Ascending aorta (tissue), 2 donors: ENCODE data around the gene D2HGDH. TPM values are rescaled to one million over a fixed set of nuclear protein-coding genes. Genes with fewer than 3 reads are reported as not detected.
A peak's percentile ranks its signal among the peaks of the same experiment; 100 is the strongest.

Source experiments
- DNase-seq, 2 donors: peaks; one replicate each; pipeline ENCODE4 v3.0.0-alpha.2; 2019; ENCODE audit warnings: low spot score in 2 of 2
- H3K27ac ChIP-seq, 2 donors: fragments of 200-600 bp; sonication (generic); one replicate each; pipeline ENCODE4 v1.5.1; 2016 to 2017; ENCODE audit warnings: mild to moderate bottlenecking in 1 of 2
- H3K27me3 ChIP-seq: fragments of 200-600 bp; sonication (generic); one replicate; pipeline ENCODE4 v1.5.1; 2017
- H3K36me3 ChIP-seq, 2 donors: fragments of 200-600 bp; sonication (generic); one replicate each; pipeline ENCODE4 v1.5.1; 2016
- H3K4me1 ChIP-seq, 2 donors: fragments of 200-600 bp; sonication (generic); one replicate each; pipeline ENCODE4 v1.5.1; 2016 to 2017; ENCODE audit warnings: mild to moderate bottlenecking in 1 of 2
- H3K4me3 ChIP-seq, 2 donors: fragments of 200-600 bp; sonication (generic); one replicate each; pipeline ENCODE4 v1.5.1; 2016 to 2017; ENCODE audit warnings: mild to moderate bottlenecking in 1 of 2
- H3K9me3 ChIP-seq, 2 donors: fragments of 200-600 bp; sonication (generic); one replicate each; pipeline ENCODE4 v1.5.1; 2016
- CTCF ChIP-seq, 3 experiments: fragments of 200-600 bp in 2 of 3; fragments of 450-650 bp in 1 of 3; sonication (generic) in 2 of 3; IDR thresholded peaks; one replicate each; pipeline ENCODE4 v1.5.1; 2016 to 2019; ENCODE audit warnings: antibody characterized with exemption in 3 of 3, mild to moderate bottlenecking in 1 of 3, moderate library complexity in 1 of 3
- intact Hi-C: fragments of 100-400 bp; cut with DNase I; formaldehyde crosslinking; loops from one replicate; pipeline ENCODE4 v1.15.1; 2023
- total RNA-seq: library from RNA; depleted of rRNA; stranded (reverse); fragments of >200 nt; gene quantifications from one replicate; pipeline ENCODE4 v1.1.0, GENCODE V29; 2016

D2HGDH gene
- total RNA-seq, result 22.2 TPM

- Histone ChIP-seq H3K36me3 (no peaks in the 10 kb centered on the region), H3K27ac (peak within 1 kb of the TSS; percentile 81 to 86), H3K4me3 (peak within 1 kb of the TSS; percentile 78 to 84), H3K9me3 (no peaks in the 10 kb centered on the region), H3K4me1 (peaks cover 5 to 6% of the 10 kb centered on the region in 2 donors), H3K27me3 (no peaks in the 10 kb centered on the region)
- intact Hi-C loops, result loop anchor here (1.0 to 10.0 kb wide), 6 partner anchors 32 to 882 kb away; partner anchors contain the start of genes DTYMK, FARP2 and ING5
- DNase-seq, result peak; percentile 70 to 96
- TF ChIP-seq CTCF (IDR thresholded peaks at IDR 0.05), result no peak
Observed at GRCh38 chr2:241734467-241735208, at the start of gene D2HGDH. TSS of gene D2HGDH (plus strand) at chr2:241734630. CDS start at chr2:241735225, 595 bp downstream.

GRCh38 chr2:241686324-241686649 is 48.1 kb upstream of the D2HGDH start:
- H3K4me1 ChIP-seq, result peaks cover 7 to 18% of the 10 kb centered on the region in 2 donors
- no peaks in the 10 kb centered on the region for H3K27me3 ChIP-seq
- peak overlapping the region; percentile 85 to 94 for H3K4me3 ChIP-seq
- TF ChIP-seq CTCF (IDR thresholded peaks at IDR 0.05), result no peak
- H3K9me3 ChIP-seq, result no peaks in the 10 kb centered on the region
- intact Hi-C loops, result loop anchor here (1.0 to 10.0 kb wide), 5 partner anchors 48 to 694 kb away; partner anchors contain the start of genes ATG4B, D2HGDH, STK25 and THAP4
- no peak for DNase-seq
- H3K27ac ChIP-seq, result peak overlapping the region in 1 of 2 donors; percentile 6
- peaks cover 0 to 16% of the 10 kb centered on the region in 2 donors for H3K36me3 ChIP-seq

- Histone ChIP-seq H3K36me3 (peaks cover 0 to 16% of the 10 kb centered on the region in 2 donors), H3K27ac (peak within 1 kb of the TSS; percentile 90 to 94), H3K9me3 (no peaks in the 10 kb centered on the region), H3K4me3 (peak within 1 kb of the TSS; percentile 85 to 94), H3K4me1 (peaks cover 7 to 18% of the 10 kb centered on the region in 2 donors), H3K27me3 (no peaks in the 10 kb centered on the region)
- intact Hi-C loops, result loop anchor here (1.0 to 10.0 kb wide), 6 partner anchors 14 to 695 kb away; partner anchors contain the start of genes ATG4B, D2HGDH, STK25 and THAP4
- peak; percentile 84 to 97 for DNase-seq
- TF ChIP-seq CTCF (IDR thresholded peaks at IDR 0.05), result no peak
Observed at GRCh38 chr2:241686650-241687425, 47.6 kb upstream of the D2HGDH start, which contains the start of gene DTYMK. TSS of gene DTYMK (minus strand) at chr2:241686815. CDS start at chr2:241686783, 32 bp downstream.

- H3K4me3 ChIP-seq, result no peak overlapping the region
- TF ChIP-seq CTCF (IDR thresholded peaks at IDR 0.05), result no peak
- intact Hi-C loops, result loop anchor here (5.0 to 10.0 kb wide), 3 partner anchors 185 to 697 kb away; partner anchors contain the start of gene STK25
- peaks cover 0 to 16% of the 10 kb centered on the region in 2 donors for H3K36me3 ChIP-seq
- no peaks in the 10 kb centered on the region for H3K27me3 ChIP-seq
- H3K4me1 ChIP-seq, result peaks cover 7 to 18% of the 10 kb centered on the region in 2 donors
- DNase-seq, result no peak
- no peak overlapping the region for H3K27ac ChIP-seq
- H3K9me3 ChIP-seq, result no peaks in the 10 kb centered on the region
Observed at GRCh38 chr2:241689306-241689705, 45.1 kb upstream of the D2HGDH start.

GRCh38 chr2:241690202-241690717 is 44.2 kb upstream of the D2HGDH start:
- TF ChIP-seq CTCF (IDR thresholded peaks at IDR 0.05), result no peak
- Histone ChIP-seq H3K4me1 (peaks cover 7 to 18% of the 10 kb centered on the region in 2 donors), H3K27me3 (no peaks in the 10 kb centered on the region), H3K9me3 (no peaks in the 10 kb centered on the region), H3K36me3 (peaks cover 4 to 20% of the 10 kb centered on the region in 2 donors), H3K4me3 (no peak overlapping the region), H3K27ac (no peak overlapping the region)
- no peak for DNase-seq
- intact Hi-C loops, result no loop called here
